Right lobe of liver (tissue), 4 donors: ENCODE measurements around the gene KCNK4.

ENCODE experiments used
- POLR2A ChIP-seq: fragments of 450-650 bp; IDR thresholded peaks from one replicate; pipeline ENCODE4 v1.6.1; 2017; ENCODE audit warnings: antibody characterized with exemption, mild to moderate bottlenecking
- TF ChIP-seq, protein P1 (sequence below), 4 donors: fragments of 200-600 bp in 3 of 4; fragments of 450-650 bp in 1 of 4; IDR thresholded peaks; one replicate each; pipeline versions ENCODE4 v1.5.1 to v1.8.0; 2016 to 2022; ENCODE audit warnings: antibody characterized with exemption in 4 of 4, mild to moderate bottlenecking in 2 of 4
- donor health status: DM: no; HTN: no; CAD: no.
- donor health status: DM: no; HTN: no; CAD: no.
- donor health status: DM: no; HTN: yes; CAD: no.

- no peak for TF ChIP-seq POLR2A
- TF ChIP-seq, protein P1, sequence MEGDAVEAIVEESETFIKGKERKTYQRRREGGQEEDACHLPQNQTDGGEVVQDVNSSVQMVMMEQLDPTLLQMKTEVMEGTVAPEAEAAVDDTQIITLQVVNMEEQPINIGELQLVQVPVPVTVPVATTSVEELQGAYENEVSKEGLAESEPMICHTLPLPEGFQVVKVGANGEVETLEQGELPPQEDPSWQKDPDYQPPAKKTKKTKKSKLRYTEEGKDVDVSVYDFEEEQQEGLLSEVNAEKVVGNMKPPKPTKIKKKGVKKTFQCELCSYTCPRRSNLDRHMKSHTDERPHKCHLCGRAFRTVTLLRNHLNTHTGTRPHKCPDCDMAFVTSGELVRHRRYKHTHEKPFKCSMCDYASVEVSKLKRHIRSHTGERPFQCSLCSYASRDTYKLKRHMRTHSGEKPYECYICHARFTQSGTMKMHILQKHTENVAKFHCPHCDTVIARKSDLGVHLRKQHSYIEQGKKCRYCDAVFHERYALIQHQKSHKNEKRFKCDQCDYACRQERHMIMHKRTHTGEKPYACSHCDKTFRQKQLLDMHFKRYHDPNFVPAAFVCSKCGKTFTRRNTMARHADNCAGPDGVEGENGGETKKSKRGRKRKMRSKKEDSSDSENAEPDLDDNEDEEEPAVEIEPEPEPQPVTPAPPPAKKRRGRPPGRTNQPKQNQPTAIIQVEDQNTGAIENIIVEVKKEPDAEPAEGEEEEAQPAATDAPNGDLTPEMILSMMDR (IDR thresholded peaks at IDR 0.05) = no peak
Observed at GRCh38 chr11:64264371-64264852, 26.7 kb upstream of the KCNK4 start.
